Activated CD8-positive, alpha-beta memory T cell treated with anti-CD3 and anti-CD28 coated beads, Interleukin-2, amount 50 U/mL, for 48 hours (primary cell): ENCODE data around the gene JMJD1C.
"Not testable (repeated sequence)": the region's sequence is repeated elsewhere in the genome, so short reads cannot be mapped to it uniquely, and the experiment has no call there.

Experiments
- DNase-seq: peaks from one replicate; pipeline ENCODE4 v3.0.0-alpha.2; 2020

The JMJD1C gene

DNA sequence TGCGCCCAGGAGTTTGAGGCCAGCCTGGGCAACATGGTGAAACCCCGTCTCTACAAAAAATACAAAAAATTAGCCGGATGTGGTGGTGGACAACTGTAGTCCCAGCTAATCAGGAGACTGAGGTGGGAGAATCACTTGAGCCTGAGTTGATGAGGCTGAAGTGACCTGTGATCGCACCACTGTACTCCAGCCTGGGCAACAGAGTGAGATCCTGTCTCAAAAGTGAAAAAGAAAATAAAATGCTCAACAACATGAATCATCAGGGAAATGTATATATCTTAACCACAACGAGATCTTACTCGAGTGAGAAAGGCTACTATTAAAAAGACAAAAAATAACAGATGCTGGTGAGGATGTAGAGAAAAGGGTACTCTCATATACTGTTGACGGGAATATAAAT is 72.7 kb downstream of the JMJD1C start:
- no peak for DNase-seq

DNA sequence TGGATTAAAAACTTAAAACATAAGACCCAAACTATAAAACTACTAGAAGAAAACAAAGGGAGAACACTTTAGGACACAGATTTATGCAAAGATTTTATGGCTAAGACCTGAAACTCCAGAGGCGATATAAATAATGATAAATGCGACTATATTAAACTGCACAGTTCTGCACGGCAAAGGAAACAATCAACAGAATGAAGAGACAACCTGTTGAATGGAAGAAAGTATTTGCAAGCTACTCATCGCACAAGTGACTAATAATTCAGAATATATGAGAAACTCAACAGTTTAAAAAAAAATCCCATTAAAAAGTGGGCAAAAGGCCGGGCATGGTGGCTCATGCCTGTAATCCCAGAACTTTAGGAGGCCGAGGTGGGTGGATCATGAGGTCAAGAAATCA is 73.6 kb downstream of the JMJD1C start:
- DNase-seq = no peak

DNA sequence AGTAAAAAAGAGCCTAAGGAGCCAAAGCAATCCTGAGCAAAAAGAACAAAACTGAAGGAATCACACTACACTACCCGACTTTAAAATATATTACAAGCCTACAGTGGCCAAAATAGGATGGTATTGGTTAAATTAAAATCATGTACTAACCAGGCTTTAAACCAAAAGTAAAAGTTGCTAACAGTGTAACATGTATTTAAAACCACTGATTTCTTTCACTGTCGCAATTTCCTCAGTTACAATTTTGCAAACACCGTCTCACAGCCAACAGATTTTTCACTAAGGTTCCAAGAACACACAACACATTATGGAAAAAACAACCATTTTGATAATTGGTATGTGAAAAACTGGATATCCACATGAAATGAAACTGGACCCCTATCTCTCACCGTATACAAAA is 74.0 kb downstream of the JMJD1C start:
- no peak for DNase-seq

DNA sequence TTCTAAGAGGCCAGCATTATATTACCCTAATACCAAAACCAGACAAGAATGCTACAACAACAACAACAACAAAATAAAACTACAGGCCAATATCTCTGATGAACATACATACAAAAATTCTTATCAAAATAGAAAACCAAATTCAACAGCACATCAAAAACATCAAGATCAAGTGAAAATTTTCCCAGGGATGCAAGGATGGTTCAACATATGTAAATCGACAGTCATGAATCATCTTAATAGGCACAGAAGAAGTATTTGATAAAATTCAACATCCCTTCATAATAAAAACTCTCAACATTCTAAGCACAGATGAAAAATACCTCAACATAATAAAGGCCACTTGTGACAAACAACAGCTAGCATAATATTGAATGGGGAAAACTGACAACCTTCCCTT is 75.3 kb downstream of the JMJD1C start:
- DNase-seq = no peak

DNA sequence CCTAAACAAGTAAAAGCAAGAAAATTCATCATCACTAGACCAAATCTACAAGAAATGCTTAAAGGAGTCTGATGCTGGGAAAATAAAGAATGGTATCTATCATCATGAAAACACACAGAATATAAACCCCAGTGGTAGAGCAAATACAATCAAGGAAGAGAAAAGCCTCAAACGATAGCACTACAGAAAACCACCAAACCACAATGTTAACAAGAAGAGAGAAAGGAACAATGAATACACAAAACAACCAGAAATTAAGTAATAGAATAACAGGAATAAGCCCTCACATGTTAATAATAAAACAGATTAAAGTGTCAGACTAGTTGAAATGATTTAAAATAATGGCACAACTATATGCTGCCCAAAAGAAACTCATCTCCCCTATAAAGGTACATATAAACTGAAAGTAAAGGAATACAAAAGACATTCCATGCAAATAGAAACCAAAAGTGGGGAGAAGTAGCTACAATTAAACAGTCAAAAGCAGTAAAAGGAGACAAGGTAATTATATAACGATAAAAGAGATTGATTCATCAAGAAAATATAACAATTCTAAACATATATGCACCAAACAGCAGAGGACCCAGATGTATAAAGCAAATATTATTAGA is 77.3 kb downstream of the JMJD1C start:
- DNase-seq = no peak

DNA sequence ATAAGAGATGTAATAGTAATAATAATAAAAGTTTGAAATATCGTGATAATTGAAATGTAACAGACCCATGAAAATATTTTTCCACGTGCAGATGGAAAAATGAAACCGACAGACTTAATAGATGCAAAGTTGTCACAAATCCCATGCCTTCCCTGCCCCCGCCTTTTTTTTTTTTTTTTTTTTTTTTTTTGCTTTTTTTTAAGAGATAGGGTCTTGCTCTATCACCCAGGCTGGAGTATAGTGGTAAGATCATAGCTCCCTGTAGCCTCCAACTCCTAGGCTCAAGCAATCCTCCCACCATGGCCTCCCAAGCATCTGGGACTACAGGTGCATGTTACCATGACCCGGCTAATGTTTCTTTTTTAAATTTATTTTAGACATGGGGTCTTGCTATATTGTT is 80.5 kb downstream of the JMJD1C start:
- no peak for DNase-seq

DNA sequence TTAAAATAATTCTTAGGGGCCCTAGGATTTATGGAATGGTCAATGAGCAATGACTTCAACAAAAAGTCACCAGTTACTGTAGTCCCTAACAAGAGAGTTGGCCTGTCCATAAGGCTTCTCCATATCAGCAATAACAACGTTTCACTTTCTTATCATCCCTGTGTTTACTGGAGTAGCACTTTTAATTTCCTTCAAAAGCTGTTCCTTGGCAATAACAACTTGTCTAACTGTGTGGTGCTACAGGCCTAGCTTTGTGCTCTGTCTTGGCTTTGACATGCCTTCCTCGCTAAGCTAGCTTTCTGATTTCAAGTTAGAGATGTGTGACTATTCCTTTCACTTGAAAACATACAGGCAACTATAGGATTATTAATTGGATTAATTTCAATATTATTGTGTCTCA is 81.1 kb downstream of the JMJD1C start:
- DNase-seq = no peak

DNA sequence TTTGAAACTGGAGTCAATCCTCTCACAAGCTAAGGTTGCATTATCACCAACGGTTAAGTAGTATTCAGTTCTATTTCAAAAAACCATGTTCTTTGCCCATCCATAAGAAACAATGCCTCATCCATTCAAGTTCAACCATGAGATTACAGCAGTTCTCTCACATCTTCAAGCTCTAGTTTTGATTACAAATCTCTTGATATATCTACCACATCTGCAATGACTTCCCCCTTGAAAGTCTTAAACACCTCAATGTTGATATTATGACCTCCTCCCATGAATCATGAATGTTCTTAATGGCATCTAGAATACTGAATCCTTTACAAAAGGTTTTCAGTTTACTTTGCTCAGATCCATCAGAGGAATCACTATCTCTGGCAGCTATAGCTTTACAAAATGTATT is 81.8 kb downstream of the JMJD1C start:
- no peak for DNase-seq

DNA sequence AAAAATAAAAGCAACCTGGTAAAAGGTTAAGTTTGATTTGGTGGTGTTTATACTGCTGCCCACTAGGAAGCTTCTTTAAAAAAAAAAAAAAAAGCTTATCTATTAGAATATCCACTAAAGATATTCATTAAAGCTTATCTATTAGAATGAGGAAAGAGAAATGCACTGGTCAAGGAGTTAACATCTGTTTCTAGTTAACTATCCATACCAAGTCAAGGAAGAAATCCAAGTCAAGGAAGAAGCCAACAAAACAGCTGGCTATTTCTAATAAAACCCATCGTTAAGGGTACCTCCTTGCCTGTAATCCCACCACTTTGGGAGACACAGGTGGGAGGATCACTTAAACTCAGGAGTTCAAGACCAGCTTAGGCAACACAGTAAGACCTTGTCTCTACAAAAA is 82.6 kb downstream of the JMJD1C start:
- DNase-seq = no peak

DNA sequence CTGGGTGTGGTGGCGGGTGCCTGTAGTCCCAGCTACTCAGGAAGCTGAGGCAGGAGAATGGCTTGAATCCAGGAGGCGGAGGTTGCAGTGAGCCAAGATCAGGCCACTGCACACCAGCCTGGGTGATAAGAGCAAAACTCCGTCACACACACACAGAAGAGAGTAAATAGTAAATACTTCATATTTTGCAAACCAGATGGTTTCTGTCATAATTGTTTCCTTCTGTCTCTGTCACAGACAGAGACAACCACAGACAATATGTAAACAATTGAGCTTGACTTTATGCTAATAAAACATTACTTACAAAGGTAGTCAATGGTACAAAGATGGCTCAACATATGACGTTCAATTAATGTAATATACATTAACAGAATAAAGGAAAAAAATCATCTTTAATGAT is 83.7 kb downstream of the JMJD1C start:
- no peak for DNase-seq

DNA sequence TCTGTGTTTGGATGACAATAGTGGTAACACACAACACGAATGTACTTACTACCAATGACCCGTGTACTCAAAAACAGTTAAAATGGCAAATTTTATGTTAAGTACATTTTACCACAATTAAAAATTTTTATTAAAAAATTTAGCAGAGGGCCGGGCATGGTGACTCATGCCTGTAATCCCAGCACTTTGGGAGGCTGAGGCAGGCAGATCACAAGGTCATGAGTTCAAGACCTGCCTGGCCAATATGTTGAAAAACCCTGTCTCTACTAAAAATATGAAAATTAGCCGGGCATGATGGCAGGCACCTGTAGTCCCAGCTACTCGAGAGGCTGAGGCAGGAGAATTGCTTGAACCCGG is 88.5 kb downstream of the JMJD1C start:
- DNase-seq = not testable (repeated sequence)

DNA sequence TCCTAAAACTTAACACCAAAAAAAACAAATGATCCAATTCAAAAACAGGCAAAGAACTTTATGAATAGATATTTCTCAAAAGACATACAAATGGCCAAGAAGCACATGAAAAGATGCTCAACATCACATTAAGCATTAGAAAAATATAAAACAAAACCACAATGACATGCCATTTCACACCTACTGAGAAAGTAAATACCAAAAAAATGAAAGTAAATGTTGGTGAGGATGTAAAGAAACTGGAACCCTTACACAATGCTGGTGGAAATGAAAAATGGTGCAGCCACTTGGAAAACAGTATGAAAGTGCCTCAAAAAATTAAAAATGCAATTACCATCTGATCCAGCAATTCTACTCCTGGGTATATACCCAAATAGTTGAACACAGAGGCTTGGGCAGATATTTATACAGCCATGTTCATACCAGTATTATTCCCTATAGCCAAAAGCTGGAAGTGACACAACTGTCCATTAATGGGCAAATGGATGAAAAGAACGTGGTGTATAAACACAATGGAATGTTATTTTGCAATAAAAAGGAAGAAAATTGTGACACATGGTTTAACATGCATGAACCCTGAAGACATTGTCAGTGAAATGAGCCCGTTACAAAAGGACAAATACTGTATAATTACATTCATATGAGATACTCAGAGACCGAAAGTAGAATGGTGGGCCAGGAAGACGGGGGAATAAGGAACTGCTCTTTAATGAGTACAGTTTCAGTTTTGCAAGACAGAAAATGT is 89.0 kb downstream of the JMJD1C start:
- no peak for DNase-seq

DNA sequence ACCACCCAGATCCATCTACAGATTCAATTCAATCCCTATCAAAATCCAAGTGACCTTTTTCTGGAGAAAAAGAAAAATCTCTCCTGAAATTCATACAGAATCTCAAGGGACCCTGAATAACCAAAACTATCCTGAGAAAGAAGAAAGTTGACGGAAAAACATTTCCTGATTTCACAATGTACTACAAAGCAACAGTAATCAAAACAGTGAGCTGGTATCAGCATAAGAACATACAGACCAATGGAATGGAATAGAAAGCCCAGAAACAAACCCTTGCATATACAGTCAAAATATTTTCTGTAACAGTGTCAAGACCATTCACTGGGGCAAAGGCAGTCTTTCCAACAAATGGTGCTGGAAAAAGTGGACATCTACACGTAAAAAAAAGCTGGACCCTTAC is 89.9 kb downstream of the JMJD1C start:
- no peak for DNase-seq

DNA sequence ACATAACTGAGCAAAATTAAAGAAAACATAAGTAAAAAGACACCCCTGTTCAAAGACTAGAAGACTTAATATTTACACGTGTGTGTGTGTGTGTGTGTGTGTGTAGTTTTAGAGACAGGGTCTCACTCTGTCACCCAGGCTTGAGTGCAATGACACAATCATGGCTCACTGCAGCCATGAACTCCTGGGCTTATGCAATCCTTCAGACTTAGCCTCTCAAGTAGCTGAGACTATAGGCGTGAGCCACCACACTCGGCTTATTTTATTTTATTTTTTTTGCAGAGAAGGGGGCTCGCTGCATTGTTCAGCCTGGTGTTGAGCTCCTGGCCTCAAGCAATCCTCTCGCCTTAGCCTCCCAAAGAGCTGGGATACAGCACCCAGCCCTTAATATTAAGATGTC is 90.3 kb downstream of the JMJD1C start:
- no peak for DNase-seq

DNA sequence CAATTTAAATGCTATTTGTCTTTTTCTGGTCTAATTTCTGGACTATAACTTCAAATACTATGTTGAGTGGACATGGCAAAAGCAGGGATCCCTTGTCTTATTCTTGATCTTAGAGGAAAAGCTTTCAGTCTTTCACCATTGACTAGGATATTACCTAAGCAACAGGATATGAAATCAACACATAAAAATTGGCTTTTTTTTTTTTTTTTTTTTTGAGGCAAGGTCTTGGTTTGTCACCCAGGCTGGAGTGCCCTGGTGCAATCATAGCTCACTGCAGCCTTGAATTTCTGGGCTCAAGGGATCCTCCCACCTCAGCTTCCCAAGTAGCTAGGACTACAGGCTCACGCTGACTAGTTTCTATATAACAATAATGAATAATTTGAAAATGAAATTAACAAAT is 90.8 kb downstream of the JMJD1C start:
- no peak for DNase-seq

DNA sequence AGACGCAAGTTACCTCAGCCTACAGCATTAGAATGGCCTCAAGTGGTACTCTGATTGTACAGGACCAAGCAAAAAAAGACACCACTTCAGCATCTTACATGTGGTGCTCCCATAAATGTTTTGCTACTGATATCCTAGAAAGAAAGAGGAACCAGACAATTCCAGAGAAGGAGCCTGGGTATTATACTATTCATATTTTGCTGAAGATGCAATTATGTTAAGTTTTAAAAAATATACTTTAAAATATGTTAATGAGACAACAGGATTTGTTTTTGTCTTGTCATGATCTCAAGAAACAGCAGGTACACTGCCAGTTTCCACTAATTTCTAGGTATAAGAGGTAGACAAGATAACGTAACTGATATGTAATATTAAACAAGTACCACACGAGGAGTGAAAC is 92.6 kb downstream of the JMJD1C start:
- DNase-seq = no peak

DNA sequence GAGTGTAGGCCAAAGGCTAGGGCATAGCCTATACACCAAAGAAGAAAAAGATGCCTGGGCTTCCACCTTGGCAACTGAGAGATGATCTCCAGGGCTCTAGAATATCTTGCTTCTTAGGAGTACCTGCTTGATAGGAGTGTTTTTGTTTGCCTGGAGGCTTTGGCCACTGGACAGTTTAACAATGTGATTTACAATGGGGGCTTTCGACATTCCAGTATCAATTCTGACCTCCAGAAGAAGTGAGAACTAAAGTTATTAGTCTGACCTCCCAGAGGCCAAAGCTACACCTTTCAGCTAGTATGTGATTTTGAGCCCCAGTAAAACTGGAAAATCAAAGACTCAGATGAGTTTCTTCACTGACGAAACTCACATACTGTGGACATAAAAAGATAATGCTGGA is 96.1 kb downstream of the JMJD1C start:
- DNase-seq = no peak

DNA sequence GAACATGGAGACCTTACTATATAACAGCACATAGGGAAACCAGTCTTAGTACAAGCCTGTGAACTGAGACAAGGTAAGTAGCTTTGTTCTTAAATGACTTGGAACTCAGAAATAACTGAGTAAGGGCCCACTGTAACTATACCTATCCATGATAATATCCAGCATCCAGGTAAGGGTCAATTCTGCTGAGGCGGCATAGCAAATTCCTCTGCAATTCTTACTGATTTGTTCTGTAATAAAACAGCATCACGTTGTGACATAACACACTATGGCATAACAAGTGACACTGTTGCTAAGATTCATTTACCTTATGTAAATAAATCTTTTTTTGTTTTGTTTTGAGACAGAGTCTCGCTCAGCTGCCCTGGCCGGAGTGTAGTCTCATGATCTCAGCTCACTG is 97.4 kb downstream of the JMJD1C start:
- DNase-seq = no peak

DNA sequence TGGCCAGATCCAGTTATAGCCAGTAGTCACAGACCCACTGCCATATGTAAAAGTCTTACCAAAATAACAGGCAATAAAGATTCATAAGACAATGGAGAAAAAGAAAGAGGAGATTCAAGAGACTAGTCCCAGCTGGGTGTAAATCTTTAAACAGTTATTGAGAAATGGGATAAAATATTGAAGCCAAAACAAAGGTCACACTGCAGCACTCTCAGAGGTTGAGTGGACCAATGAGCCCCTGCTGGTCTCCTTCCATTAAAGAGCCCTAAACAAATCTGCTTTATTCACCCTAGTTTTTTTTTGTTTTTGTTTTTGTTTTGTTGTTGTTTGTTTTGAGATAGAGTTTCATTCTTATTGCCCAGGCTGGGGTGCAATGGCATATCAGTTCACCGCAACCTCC is 98.8 kb downstream of the JMJD1C start:
- DNase-seq = no peak

DNA sequence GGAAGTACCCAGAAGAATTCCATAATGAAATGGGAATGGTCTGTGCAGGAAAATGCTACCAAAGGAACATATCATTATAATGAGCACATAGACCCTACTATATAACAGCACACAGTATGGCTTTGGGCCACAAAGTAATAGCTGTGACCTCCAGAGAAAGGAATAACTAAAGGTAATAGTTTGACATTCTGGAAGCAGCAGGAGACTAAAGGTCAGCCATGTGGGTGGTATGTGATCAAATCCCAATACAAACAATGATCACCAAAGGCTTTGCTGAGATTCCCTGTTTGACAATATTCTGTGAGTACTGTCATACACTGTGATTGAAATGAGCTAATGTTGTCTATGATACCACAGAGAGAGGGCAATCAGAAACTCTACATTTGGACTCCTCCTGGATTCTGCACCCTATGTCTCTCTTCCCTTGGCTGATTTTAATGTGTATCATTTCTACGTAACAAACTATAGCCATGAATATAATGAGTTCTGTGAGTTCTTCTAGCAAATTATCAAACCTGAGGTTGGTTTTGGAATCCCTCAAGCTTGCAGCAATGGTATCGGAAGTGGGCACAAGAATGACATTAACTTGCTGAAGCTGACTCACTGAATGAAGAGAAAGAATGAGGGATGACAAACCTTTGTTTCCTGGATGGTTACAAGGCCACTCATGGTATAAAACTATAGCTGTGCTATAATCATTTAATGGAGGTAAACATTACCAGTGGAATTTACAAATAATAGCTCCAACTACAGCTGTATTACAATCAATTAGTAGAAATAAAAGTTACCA is 99.6 kb downstream of the JMJD1C start:
- no peak for DNase-seq

DNA sequence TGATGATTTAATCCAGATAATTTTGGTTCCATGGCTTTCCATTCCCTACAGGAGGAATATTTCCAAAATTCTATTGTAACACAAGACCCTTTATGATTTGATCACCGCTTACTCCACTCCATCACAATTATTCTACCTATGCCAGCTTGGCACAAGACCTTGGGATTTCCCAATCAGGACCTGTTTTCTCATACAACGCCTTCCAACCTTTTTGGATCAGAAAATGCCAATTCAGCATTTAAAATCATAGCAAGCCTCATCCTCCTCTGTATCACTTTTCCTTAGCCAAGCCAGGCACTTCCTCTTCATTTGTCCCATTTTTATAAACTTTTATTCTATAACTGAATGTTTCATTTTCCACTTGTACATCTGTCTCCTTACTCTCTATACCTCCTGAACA is 100.9 kb downstream of the JMJD1C start:
- DNase-seq = no peak

DNA sequence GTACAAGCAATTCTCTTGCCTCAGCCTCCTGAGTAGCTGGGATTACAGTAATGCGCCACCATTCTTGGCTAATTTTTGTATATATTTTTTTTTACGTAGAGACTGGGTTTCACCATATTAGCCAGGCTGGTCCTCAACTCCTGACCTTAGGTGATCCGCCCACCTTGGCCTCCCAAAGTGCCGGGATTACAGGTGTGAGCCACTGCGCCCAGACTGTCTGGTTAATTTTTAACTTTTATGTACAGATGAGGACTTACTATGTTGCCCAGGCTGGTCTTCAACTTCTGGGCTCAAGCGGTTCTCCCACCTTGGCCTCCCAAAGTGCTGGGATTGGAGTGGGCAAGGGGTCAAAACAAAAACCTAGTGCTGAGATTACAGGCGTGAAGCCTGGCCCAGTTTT is 101.8 kb downstream of the JMJD1C start:
- DNase-seq = no peak

DNA sequence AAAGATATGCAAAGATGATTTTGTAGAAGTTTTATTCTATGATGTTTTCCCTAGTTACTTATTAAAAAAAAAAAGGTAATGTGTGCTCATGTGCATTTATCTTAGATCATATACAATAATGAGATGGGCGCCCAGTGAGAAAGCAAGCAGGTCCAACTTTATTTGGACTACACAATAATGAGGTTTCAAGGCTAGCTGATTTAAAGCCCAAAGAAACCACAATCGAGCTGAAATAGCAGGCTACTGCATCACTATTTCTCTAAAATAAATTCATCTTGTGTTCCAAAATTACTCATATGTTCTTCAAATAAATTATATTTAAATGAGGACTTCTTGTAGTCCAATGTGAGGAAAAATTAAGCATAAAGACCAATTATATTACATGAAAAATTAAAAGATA is 110.1 kb downstream of the JMJD1C start:
- DNase-seq = no peak

DNA sequence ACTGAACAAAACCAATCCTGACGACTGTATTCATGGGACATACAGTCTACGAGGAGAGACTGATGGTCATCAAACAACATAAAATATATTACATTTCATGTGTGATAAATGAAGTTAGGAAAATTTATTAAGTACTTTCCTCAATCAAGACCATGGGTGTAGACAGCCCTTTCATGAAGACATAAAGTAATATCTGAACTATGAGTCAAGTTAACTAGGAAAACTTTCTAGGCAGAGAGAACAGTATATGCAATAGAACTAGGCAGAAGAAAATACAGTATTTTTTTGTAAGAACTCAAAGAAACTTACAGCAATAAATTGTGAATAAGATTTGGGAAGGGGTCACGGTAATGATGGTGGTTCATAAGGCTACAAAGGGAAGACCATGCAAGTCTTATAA is 112.8 kb downstream of the JMJD1C start:
- DNase-seq = no peak
